ENCODE measurements around the gene AGPAT1.
A peak's percentile ranks its signal among the peaks of the same experiment; 100 is the strongest.

AGPAT1 gene

DNA sequence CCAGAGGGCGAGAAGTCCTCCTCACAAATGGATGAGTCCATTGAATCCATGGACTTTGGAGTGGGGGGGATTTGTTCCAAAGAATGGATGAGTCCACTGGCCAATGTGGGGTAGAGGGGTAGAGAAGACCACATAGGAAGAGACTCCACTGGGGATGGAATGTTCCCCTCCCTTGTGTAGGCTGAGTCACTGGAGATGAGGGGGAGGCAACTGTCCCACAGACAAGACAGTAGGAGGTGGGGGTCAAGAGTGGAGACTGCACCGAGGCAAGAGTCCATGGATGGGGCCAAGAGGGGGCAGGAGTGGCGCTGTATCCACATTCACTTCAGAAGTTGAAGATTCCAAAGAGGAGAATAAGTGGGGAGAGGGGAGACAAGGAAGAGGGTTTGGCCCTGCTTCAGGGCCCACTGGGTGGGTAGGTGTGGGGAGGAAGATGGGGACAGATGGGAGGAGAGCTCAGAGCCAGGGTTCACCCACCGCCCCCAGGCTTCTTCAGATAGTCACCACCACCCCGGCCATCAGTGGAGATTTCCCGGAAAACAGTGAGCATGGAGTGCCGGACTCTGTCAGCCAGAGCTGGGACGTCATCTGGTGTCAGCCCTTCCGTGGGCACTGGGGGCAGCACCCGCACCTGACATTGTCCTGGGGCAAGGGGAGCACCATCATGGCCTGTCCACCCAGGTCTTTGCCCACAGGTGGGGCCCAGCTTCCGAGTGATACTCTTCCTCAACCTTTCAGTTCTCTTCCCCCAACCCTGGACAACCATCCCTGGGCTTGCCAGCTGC, 6.9 kb downstream of the AGPAT1 start:
- DNase-seq (ENCODE audit: low spot score), result no peak

DNA sequence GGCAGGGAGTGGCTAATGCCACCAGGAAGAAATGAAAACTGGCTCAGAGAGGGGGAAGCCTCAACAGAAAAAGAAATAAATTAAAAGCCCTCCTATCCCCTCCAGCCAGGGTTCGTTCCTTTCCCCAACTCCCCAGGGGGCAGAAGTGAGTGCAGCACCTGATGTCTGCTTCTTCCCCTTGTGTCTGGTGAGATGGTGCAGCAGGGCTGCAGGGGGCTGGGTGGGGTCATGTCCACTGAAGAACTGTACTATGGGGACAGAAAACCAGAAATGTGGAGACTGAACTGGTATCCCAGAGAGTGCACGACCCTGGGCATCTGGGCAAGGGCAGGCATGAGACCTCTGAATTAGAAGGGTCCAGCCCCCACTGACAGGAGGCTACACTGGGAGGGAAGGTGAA, 7.5 kb downstream of the AGPAT1 start:
- DNase-seq (ENCODE audit: low spot score), result no peak

DNA sequence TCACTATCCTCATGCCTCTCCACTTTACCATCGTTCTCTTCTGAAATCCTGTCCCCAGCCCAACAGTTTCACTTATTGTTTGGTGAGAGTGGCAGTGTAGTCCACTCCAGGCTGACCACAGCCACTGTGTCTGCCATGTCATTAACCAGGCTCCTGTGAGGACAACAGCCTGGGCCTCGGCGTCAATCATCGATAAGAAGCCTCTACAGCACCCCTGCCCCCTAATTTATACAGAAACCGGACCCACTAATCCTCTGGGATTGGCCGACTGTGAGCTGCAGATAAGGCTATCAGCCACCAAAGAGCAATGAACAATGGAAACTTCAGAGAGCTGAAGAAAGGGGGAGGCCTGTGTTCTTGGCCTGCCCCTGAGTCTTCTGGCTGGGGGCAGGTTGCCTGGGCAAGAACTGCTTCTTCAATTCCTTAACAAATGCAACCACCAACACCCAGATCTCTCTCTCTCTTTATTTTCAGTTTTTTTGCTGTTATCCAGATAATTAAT, 8.1 kb downstream of the AGPAT1 start:
- DNase-seq (ENCODE audit: low spot score), result no peak

DNA sequence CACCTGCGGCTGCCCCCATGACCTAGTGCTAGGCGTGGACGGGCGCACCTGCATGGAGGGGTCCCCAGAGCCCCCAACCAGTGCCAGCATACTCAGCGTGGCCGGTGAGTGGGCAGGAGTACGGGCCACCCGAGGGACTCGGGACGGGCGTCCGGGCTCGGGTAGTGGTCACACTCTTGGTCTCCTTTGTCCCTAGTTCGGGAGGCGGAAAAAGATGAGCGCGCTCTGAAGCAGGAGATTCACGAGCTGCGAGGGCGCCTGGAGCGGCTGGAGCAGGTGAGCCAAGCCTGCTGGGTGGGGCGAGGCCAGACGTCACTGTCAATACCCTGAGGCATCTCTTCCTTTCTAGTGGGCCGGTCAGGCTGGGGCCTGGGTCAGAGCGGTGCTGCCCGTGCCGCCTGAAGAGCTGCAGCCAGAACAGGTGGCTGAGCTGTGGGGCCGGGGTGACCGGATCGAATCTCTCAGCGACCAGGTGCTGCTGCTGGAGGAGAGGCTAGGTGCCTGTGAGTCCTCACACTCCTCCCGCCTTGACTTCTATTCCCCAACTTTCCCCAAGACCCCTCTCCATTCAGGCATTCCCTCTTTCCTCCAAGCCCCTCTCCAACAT, 8.6 kb downstream of the AGPAT1 start:
- DNase-seq (ENCODE audit: low spot score), result no peak

- no peak for DNase-seq (ENCODE audit: low spot score)
Measured at GRCh38 chr6:32166411-32167061, 9.3 kb downstream of the AGPAT1 start.

GRCh38 chr6:32164295-32164694, 11.6 kb downstream of the AGPAT1 start, which contains the start of gene EGFL8:
EGFL8 (plus strand) TSS chr6:32164595; CDS start chr6:32166166, 1,571 bp downstream.
- no peak for DNase-seq (ENCODE audit: low spot score)

DNA sequence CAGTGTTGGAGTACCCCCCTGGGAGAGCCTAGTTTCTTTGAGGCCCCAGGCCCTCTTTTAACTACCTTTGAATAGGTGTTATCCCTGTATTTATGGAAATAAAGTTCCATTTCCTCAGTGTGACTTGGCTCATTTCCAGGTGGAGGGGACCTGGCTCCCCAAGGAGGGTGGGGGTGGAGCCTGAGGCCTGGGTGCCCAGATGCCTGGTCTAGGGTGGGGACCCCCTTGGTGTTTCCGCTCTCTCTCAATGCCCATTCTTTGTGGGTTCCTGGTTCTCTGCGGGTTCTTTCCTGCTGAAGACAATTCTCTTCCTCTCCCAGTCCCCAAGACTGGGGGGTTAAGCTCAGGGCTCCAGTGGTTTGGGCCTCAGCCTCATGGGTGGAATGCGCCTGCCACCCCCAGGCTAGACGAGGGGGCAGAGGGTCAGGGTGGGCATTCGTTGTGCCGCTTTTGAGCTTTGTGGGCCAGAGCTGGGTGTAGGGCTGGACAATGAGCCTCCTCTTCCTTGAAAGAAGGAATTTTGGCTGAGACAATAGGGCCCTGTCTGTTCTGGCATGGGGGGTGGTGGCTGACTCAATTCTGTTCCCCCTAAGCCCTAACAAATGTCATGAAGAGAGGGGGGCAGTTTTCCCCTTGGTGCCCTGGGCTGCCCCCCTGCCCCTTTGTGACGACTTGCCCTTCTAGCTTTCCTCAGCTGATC, 12.2 kb downstream of the AGPAT1 start:
- no peak for DNase-seq (ENCODE audit: low spot score)

DNA sequence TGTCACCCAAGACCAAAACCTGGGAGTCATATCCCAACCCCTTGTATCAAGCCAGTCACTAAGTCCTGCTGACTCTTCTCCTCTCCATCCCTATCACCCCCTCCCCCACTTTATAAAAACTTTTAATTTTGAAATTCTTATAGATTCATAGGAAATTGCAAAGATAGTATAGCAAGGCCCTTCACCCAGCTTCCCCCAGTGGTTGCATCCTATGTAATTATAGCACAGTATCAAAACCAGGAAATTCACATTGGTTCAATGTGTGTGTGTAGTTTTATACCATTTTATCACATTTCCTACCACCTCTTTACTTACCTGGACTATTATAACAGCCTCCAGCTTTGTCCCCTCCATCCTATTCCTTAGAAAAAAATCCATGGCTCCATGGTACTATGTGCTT, 17.8 kb downstream of the AGPAT1 start:
- DNase-seq (ENCODE audit: low spot score), result no peak

GRCh38 chr6:32156891-32157290, 19.0 kb downstream of the AGPAT1 start:
- DNase-seq (ENCODE audit: low spot score), result no peak

DNA sequence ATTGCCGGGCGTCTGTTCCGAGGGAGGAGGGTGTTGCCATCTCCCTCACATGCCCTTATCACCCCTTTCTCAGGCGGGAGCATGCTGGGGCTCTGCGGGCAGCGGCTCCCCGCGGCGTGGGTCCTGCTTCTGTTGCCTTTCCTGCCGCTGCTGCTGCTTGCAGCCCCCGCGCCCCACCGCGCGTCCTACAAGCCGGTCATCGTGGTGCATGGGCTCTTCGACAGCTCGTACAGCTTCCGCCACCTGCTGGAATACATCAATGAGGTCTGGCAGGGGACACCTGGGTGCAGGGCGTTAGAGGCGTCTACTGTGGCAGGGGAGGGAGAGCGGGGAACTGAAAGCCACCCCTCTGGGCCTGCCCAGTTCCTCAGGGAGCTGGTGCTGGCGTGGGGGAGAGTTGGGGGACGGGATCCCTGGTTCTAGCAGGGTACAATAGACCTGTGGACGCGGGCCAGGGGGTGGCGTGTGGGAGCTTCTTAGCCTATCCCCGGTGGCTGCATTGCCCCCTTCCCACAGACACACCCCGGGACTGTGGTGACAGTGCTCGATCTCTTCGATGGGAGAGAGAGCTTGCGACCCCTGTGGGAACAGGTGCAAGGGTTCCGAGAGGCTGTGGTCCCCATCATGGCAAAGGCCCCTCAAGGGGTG, 21.2 kb downstream of the AGPAT1 start:
- DNase-seq (ENCODE audit: low spot score), result peak; percentile 90

DNA sequence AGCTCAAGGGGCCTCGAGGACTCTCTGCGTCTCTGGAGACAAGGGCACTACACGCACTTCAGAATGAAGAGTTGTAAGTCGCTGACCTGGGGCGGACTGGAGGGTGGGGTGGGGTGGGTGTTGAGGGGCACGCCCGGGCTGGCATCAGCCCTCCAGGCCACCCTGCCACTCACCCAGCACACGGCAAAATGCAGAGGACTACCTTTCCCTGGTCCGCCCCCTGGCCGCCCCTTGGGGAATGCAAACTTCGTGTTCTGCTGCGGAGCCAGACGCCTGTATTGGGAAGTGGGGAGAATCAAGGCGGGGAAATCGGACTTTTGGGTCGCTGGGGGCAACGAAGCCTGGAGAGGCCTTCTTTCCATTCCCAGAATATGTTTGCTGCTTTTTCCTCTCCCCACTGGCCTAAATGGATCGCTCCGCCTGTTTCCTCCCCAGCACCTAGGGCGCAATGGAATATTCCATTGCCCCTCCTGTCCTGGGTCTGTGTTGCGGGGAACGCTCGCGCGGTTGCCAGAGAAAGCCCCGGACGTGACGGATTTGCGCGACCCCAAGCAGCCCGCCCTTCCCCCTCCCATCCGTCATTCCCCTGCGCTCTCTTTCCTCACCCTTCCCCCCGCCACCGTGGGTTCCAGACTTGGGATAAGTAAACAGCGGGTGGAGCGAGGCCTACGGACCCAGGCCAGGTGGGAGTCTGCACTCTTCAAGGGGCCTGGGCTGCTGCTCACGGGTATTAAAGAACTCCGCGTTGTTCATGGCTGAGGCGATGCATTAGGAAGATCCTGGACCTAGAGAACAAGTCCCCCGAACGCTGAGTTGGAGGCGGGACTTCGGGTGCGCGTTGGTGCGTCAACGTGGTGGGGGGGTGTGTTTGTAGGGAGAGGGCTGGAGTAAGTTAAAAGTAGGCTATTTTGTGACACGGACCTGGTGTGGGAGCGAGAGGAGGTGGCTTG, 22.0 kb downstream of the AGPAT1 start, which contains the start of gene PPT2:
TSS of gene PPT2 (plus strand) at position 578 of the 950 bp plus-strand sequence. CDS start 454 bp downstream, outside the sequence.
- peak; percentile 81 for DNase-seq (ENCODE audit: low spot score)

DNA sequence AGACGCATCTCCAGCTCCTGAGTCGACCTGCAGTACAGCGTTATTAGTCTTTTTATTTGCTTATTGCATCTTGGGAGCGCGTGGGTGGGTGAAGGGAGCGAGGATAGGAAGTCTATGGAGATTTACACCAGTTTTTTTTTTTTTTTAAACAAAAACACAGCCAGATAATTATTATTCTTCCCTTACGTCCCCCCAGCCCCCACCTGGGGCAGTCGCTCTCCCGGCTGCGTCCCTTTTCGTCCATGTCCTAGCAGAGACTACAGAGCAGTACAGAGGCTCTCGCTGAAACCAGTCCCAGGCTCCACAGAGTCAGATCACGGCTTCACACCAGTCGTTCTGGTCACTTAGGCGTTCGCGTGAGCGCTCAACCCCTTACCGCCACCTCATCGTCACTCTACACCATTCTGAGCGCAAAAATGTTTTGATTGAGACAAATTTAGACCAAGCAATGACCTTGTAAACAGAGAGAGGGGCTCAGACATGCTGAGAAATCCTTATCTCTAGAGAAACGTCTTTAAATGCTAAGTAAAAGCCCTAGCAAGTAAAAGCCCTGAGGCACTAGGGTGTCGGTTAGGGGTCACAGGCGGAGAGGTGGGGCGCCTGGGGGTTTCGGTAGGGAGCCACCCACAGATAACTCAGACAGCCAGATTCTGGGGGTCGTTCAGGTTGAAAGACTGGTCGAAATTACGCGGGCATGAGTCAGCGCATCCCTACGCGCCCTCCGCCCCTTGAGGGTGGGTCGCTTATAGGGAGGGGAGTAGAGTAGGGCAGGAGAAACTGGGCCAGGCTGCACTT, 22.9 kb downstream of the AGPAT1 start:
- no peak for DNase-seq (ENCODE audit: low spot score)

DNA sequence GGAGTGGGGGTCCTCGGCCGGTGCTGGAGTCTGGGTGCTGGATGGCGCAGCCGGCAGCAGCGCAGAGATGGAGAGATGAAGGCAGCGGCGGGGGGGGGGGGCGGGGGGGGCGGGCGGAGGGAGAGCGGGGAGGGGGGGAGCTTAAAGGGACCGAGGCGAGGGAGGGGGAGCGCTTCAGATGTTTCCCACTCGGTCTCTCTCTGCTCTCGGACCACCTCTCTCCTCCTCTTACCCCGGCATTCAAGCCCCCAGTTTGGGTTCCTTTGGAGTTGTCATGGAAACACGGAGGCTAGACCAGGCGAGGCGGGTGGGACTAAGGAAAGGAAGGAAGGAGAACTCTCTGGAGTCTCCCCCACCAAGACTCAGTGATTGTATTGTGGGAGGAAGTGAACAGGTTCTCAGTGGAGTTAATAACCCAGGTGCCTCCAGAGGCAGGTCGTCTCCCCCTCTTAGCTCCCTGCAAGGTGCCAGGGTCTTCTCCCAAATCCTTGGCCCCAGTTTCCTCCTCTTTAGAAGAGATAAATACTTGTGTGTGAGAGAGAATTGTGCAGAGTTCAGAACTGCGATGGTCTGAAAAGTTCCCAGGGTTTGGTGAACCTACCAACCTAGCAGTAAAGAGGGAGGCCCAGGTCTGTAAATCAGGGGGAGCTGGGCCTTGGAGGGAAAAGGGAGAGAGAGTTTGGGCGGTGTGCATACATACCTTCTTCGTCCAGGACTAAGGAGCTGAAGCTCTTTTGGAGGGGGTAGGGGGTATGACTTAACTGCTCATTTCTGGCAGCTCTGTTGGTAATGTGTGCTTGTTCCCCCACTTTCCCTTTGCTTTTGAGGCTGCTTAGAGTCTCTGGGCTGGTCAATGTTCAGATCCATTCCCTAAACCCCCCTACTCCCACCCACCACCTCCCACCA, 23.8 kb downstream of the AGPAT1 start, which contains the start of gene PRRT1:
TSS of gene PRRT1 (minus strand) at position 77 of the 906 bp plus-strand sequence. CDS start 112 bp downstream, outside the sequence.
- DNase-seq (ENCODE audit: low spot score), result no peak

GRCh38 chr6:32151181-32151862, 24.6 kb downstream of the AGPAT1 start:
- DNase-seq (ENCODE audit: low spot score), result no peak

DNA sequence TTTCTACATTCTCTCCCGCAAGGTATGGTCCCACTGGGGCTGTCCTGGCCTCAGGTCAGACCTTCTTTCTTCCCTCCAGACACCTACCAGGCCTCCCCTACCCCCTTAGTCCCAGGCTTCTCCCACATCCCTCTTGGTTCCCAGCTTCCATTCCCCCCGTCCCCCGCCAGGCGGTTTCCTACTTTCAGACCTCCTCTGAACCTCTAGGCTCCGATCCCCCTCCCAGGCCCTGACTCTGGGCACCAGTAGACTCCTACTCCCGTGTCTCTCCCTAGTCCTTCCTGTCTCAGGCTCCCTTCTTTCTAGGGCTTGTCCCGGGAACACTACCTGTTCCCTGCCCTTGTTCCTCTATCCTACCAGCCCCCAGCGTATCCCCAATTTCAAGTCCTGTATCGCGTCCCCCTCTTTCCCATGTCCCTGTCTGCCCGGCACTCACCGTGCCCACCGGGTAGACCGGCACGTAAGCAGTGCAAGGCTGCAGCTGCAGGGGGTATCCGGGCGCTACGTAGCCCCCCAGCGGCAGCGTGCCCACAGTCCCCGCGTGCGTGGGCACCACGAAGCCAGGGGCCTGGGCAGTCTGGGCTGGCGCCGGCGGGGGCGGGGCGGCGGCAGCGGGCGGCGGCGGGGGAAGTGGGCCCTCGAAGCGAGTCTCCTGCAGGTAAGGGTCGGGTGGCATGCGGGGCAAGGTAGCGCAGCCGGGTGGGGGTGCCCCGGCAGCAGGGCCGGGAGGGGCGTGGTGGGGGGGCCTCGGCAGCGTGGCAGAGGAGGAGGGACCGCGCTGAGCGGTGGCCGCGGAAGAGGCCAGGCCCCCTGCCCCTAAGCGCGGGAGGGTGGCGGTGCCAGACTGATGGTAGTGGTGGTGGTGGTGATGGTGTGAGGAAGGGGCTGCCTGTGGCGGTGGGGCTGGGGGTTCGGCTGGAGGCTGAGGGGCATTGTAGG, 25.7 kb downstream of the AGPAT1 start:
- DNase-seq (ENCODE audit: low spot score), result no peak

- DNase-seq (ENCODE audit: low spot score), result no peak
Measured at GRCh38 chr6:32149092-32149755, 26.7 kb downstream of the AGPAT1 start.

Data from NAMALWA (cell line).